ENCODE measurements around the gene SEMA3C. TPM values are rescaled to one million over a fixed set of nuclear protein-coding genes. Genes with fewer than 3 reads are reported as not detected.

The SEMA3C gene
- total RNA-seq, 1 donor from 2014 or later, result 91.3 TPM

DNA sequence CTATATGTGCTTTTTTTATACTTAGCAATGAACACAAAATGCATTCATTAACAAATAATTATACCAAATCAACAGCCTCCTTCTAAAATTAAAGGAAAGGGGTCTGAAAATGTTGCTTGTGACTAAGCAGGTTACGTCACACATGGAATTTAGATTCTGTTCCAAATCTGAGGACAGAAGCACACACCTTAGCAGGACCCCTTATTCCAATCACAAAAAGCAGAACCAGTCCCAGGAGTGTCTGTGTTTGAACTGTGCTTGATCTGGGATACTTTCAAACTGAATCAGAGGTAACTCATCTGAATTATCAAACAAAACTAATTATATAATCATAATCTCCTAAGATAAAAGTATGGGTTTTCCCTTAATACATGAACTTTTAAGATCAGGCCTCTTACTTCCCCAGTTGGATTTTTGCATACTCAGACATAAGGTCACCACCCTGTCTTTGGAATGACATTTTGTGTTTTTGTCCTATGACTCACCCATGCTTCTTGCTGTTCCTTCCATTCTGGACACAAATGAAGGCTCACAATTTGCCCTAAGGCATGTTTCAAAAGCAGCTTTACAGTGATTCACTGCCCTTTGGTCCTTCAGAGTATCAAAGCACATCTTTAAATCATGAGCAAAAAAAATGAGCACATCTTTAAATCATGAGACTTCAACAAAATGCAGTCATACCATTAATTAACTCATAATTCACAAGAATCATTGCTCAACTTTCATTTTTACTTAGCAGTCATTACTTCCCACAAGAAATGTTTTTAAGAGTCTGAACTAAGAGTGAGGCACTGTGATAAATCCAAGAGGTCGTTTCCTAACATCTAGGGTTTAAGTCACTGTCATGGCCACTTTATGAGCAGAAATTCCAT, 35.5 kb downstream of the SEMA3C start:
- Mint-ChIP-seq H3K27ac (ENCODE audit: unreplicated experiment) (peak overlapping the region; percentile 87), H3K4me3 (ENCODE audit: unreplicated experiment) (peak overlapping the region; percentile 43), H3K36me3 (ENCODE audit: unreplicated experiment) (no peaks in the 10 kb centered on the region), H3K27me3 (ENCODE audit: unreplicated experiment) (peaks cover 3% of the 10 kb centered on the region), H3K4me1 (ENCODE audit: low read depth, unreplicated experiment) (peaks cover 44% of the 10 kb centered on the region), H3K9me3 (ENCODE audit: unreplicated experiment) (peaks cover 3% of the 10 kb centered on the region)
- DNase-seq, result no peak
- TF ChIP-seq CTCF (IDR thresholded peaks at IDR 0.05; ENCODE audit: partially characterized antibody, unreplicated experiment), result no peak

DNA sequence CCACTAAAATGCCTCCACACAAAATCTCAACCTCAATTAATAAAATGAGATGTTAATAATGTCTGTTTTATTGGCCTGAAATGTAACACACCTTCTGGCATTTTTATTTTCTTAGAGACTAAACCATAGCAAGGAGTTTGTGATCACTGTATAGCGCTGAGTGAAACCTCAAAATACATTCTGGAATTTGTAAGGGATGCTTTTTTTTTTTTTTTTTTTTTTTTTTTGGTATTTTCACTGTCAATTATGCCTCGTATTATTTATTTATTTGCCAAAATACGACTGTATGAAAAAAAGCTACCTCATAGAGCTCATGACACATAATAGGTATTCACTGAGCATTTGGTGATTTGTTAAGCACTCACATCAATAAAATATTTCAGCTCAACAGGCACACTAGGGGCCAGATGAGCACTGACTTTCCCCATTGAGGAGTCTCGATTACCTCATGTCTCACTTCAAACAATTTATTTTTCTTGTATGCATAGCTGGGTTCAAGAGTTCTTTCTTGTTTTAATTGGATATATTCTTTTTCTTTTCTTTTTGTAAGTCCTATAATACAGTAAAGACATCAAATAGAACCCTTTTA, 36.5 kb downstream of the SEMA3C start:
- Mint-ChIP-seq H3K27ac (ENCODE audit: unreplicated experiment) (no peak overlapping the region), H3K27me3 (ENCODE audit: unreplicated experiment) (peaks cover 3% of the 10 kb centered on the region), H3K9me3 (ENCODE audit: unreplicated experiment) (peaks cover 3% of the 10 kb centered on the region), H3K4me1 (ENCODE audit: low read depth, unreplicated experiment) (peaks cover 48% of the 10 kb centered on the region), H3K36me3 (ENCODE audit: unreplicated experiment) (no peaks in the 10 kb centered on the region), H3K4me3 (ENCODE audit: unreplicated experiment) (no peak overlapping the region)
- no peak for DNase-seq
- no peak for TF ChIP-seq CTCF (IDR thresholded peaks at IDR 0.05; ENCODE audit: partially characterized antibody, unreplicated experiment)

DNA sequence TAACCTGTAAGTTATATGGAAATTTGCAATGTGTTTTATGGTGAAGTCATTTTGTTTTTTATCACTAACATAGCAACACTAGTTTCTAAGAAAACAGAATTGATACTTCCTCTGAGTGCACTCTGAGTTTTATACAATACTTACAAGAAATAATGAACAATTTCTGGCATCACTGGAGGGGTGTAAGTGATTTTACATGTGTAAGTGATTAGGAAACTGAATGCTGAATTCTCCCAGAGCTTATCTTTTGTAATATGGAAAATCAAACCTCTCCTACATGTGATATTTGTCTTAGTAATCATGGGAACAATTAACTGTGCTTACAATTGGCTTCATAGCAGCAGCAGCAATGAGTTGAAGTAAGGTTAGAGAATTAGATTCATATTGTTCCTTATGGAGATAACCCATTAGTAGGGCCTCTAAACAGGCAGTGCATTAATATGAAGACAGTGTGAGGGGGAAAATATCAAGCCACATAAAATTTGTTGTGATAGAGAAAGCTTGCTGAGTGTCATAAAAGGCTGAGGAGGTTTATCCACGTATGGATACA, 37.4 kb downstream of the SEMA3C start:
- Mint-ChIP-seq H3K4me1 (ENCODE audit: low read depth, unreplicated experiment) (peaks cover 56% of the 10 kb centered on the region), H3K27ac (ENCODE audit: unreplicated experiment) (peak overlapping the region; percentile 23), H3K4me3 (ENCODE audit: unreplicated experiment) (no peak overlapping the region), H3K27me3 (ENCODE audit: unreplicated experiment) (peaks cover 7% of the 10 kb centered on the region), H3K36me3 (ENCODE audit: unreplicated experiment) (no peaks in the 10 kb centered on the region), H3K9me3 (ENCODE audit: unreplicated experiment) (peaks cover 10% of the 10 kb centered on the region)
- TF ChIP-seq CTCF (IDR thresholded peaks at IDR 0.05; ENCODE audit: partially characterized antibody, unreplicated experiment), result no peak
- DNase-seq, result no peak

DNA sequence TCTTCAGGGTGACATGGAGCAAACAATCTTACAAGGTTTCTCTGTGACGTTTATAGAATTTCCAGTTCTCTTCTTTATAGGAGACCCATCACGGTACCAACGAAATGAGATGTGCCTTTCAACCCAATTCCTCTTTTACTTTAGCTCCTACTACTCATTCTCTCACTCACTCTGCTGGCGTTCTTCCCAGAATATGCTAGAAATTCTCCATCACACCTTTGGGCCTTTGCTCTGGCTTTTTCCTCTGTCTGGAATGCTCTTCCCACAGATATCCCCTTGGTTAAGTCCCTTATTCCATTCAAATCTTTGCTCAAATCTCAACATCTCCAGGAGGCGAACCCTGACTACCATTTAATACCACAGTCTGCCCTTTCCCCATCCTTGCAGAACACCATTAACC, 39.0 kb downstream of the SEMA3C start:
- H3K9me3 Mint-ChIP-seq (ENCODE audit: unreplicated experiment), result peaks cover 6% of the 10 kb centered on the region
- no peaks in the 10 kb centered on the region for H3K36me3 Mint-ChIP-seq (ENCODE audit: unreplicated experiment)
- no peak for TF ChIP-seq CTCF (IDR thresholded peaks at IDR 0.05; ENCODE audit: partially characterized antibody, unreplicated experiment)
- peak overlapping the region; percentile 41 for H3K27ac Mint-ChIP-seq (ENCODE audit: unreplicated experiment)
- DNase-seq, result no peak
- H3K4me1 Mint-ChIP-seq (ENCODE audit: low read depth, unreplicated experiment), result peaks cover 62% of the 10 kb centered on the region
- H3K27me3 Mint-ChIP-seq (ENCODE audit: unreplicated experiment), result peaks cover 7% of the 10 kb centered on the region
- no peak overlapping the region for H3K4me3 Mint-ChIP-seq (ENCODE audit: unreplicated experiment)

Measured in glutamatergic neuron (in vitro differentiated cells).